ENCODE results near the gene GTPBP3. TPM values are rescaled to one million over a fixed set of nuclear protein-coding genes. Genes with fewer than 3 reads are reported as not detected.

Gene GTPBP3
- total and polyA plus RNA-seq, 2 of the 8 experiments (the other 6 are each of a cell fraction or from before 2014, with no cell fraction given) = 30.4 to 56.0 TPM

GRCh38 chr19:17296976-17297375, 40.4 kb upstream of the GTPBP3 start:
- Histone ChIP-seq H4K91ac (replicated peaks; ENCODE audit: insufficient read length, low read length) (no peak overlapping the region), H3K18ac (ENCODE audit: extremely low read depth, low read length) (no peak overlapping the region), H3K4me2 (ENCODE audit: insufficient read depth in 1 of 2, low read depth in 2 of 2, low read length in 2 of 2) (no peak overlapping the region), H3K36me3 (ENCODE audit: control insufficient read depth in 2 of 4, insufficient read depth in 4 of 4, low read length in 3 of 4) (peaks cover 0 to 19% (median 8%) of the 10 kb centered on the region in 4 experiments; a peak in 5 of 8 replicates), H3K4me3 (ENCODE audit: extremely low read depth in 1 of 4, insufficient read depth in 2 of 4, low read depth in 3 of 4, low read length in 4 of 4) (no peak overlapping the region), H3K79me1 (ENCODE audit: low read depth, low read length) (peaks cover 11% of the 10 kb centered on the region), H2BK120ac (replicated peaks; ENCODE audit: low read depth, low read length) (no peak overlapping the region), H2AK5ac (ENCODE audit: low read depth, low read length) (no peak overlapping the region), H2AFZ (ENCODE audit: low read length) (no peak overlapping the region), H3K9me3 (ENCODE audit: insufficient read depth in 2 of 2, low read depth in 1 of 2, low read length in 1 of 2) (peaks cover 0 to 3% of the 10 kb centered on the region in 2 experiments; a peak in 1 of 4 replicates), H2BK12ac (ENCODE audit: low read depth, low read length) (no peak overlapping the region), H3K23ac (ENCODE audit: insufficient read length) (no peak overlapping the region), H3K9ac (replicated peaks in 1 of 4; ENCODE audit: extremely low read depth in 1 of 4, low read depth in 3 of 4, low read length in 3 of 4) (no peak overlapping the region), H3K79me2 (ENCODE audit: control insufficient read depth in 1 of 2, insufficient read depth in 2 of 2, low read length in 2 of 2) (peaks cover 0 to 6% of the 10 kb centered on the region in 2 experiments; a peak in 1 of 4 replicates), H3K27me3 (replicated peaks in 1 of 4; ENCODE audit: control insufficient read depth in 3 of 4, extremely low read depth in 1 of 4, insufficient read depth in 3 of 4, low read length in 3 of 4) (no peaks in the 10 kb centered on the region), H4K5ac (ENCODE audit: insufficient read length, low read depth, low read length) (no peak overlapping the region), H2BK15ac (ENCODE audit: low read length) (no peak overlapping the region), H3K4ac (replicated peaks; ENCODE audit: insufficient read length, low read depth, low read length) (no peak overlapping the region), H3K27ac (ENCODE audit: low read depth, low read length) (no peak overlapping the region), H2BK20ac (ENCODE audit: low read length) (no peak overlapping the region), H3K56ac (replicated peaks; ENCODE audit: insufficient read length, low read depth, low read length) (no peak overlapping the region), H4K8ac (ENCODE audit: extremely low read depth, insufficient read depth, low read length) (no peak overlapping the region), H3K4me1 (replicated peaks in 1 of 4; ENCODE audit: control insufficient read depth in 3 of 4, insufficient read depth in 4 of 4, low read length in 3 of 4) (peaks cover 1 to 6% (median 5%) of the 10 kb centered on the region in 4 experiments; a peak in 6 of 7 replicates), H3K23me2 (ENCODE audit: low read depth, low read length) (peaks cover 5% of the 10 kb centered on the region; the same call in 1 of the 2 replicates), H2BK5ac (ENCODE audit: low read depth, low read length) (no peak overlapping the region), H4K20me1 (replicated peaks in 1 of 2; ENCODE audit: control insufficient read depth in 1 of 2, insufficient read depth in 2 of 2, low read length in 2 of 2) (peaks cover 1 to 15% of the 10 kb centered on the region in 2 experiments), H3K14ac (ENCODE audit: insufficient read length) (no peak overlapping the region)
- DNase-seq (ENCODE audit: low read depth in 1 of 2, low spot score in 2 of 2) = no peak
- WGBS, 2 experiments (ENCODE audit: extremely low coverage in 1 of 2, insufficient coverage in 1 of 2, insufficient read length in 1 of 2, insufficient replicate concordance in 2 of 2, low coverage in 1 of 2, low lambda C conversion rate in 2 of 2, missing lambda C conversion rate in 1 of 2) = 92% methylated on average over 6 of the region's 6 CpGs; no CpG with 5 or more reads in 1 of the 2 experiments
- POLR2A ChIA-PET (ENCODE audit: partially characterized antibody) = interaction anchor here (1.8 kb wide), 1 partner anchor 24 kb away, joined by 5 read pairs; no protein-coding TSS in a partner anchor
- CTCF ChIA-PET (ENCODE audit: partially characterized antibody) = interaction anchor here (0.6 to 2.0 kb wide), 6 partner anchors 9 to 531 kb away, joined by 3 to 12 read pairs (median 4); partner anchors contain the start of genes DDA1 and MRPL34
- no peak for FAIRE-seq
- TF ChIP-seq USF2 (IDR thresholded peaks at IDR 0.05; ENCODE audit: low read length) (no peak), JUND (IDR thresholded peaks at IDR 0.05; ENCODE audit: low read length) (no peak), ASH2L (IDR thresholded peaks at IDR 0.05; ENCODE audit: low read length) (no peak), RXRA (IDR thresholded peaks at IDR 0.05; ENCODE audit: insufficient read depth, low read depth, low read length) (no peak), TBP (IDR thresholded peaks at IDR 0.05; ENCODE audit: low read depth, low read length) (no peak), YY1 (IDR thresholded peaks at IDR 0.05; ENCODE audit: low read depth, low read length) (no peak), MAFK (IDR thresholded peaks at IDR 0.05; ENCODE audit: low read depth, low read length) (no peak)
- TF ChIP-seq, protein P1, sequence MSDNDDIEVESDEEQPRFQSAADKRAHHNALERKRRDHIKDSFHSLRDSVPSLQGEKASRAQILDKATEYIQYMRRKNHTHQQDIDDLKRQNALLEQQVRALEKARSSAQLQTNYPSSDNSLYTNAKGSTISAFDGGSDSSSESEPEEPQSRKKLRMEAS (IDR thresholded peaks at IDR 0.05) = no peak
